Activated T-cell treated with anti-CD3 and anti-CD28 coated beads, Interleukin-2, amount 50 U/mL, for 72 hours (primary cell): ENCODE results near the gene B4GALT7. TPM values are rescaled to one million over a fixed set of nuclear protein-coding genes. Genes with fewer than 3 reads are reported as not detected.

Experiments
- ATAC-seq, 2 donors: fragments of 150-1000 bp; cut with Tn5 transposase; replicated peaks in 1 of 2; 2 replicates each; pipeline ENCODE4 v1.10.0; 2021; ENCODE audit warnings: moderate library complexity in 2 of 2, mild to moderate bottlenecking in 1 of 2
- DNase-seq, 2 donors: peaks; one replicate each; pipeline ENCODE4 v3.0.0; 2021 to 2022; ENCODE audit warnings: mixed read lengths in 1 of 2
- H3K27ac Mint-ChIP-seq: one replicate; pipeline ENCODE4 v1.8.0; 2022; ENCODE audit warnings: mild to moderate bottlenecking, moderate library complexity, mixed read lengths
- H3K27me3 Mint-ChIP-seq: one replicate; pipeline ENCODE4 v1.8.0; 2022; ENCODE audit warnings: low read depth, mixed read lengths
- H3K36me3 Mint-ChIP-seq, 2 donors: one replicate each; pipeline ENCODE4 v1.8.0; 2022; ENCODE audit warnings: mixed read lengths in 2 of 2, mild to moderate bottlenecking in 1 of 2; ENCODE audit not compliant: insufficient read depth in 2 of 2
- H3K4me1 Mint-ChIP-seq: one replicate; pipeline ENCODE4 v1.8.0; 2022; ENCODE audit warnings: low read depth, mixed read lengths
- H3K4me3 Mint-ChIP-seq, 2 donors: one replicate each; pipeline ENCODE4 v1.8.0; 2022; ENCODE audit warnings: mild to moderate bottlenecking in 2 of 2, mixed read lengths in 2 of 2, moderate library complexity in 2 of 2
- H3K9me3 Mint-ChIP-seq, 2 donors: one replicate each; pipeline ENCODE4 v1.8.0; 2022; ENCODE audit warnings: mixed read lengths in 2 of 2
- total RNA-seq, 2 donors: library from RNA; stranded (reverse); gene quantifications; one replicate each; pipeline ENCODE4 v1.2.3, GENCODE V29; 2022

Gene B4GALT7
- total RNA-seq, 2 donors from 2014 or later, result 14.6 to 16.8 TPM

- no peaks in the 10 kb centered on the region for H3K27me3 Mint-ChIP-seq
- H3K36me3 Mint-ChIP-seq, result peaks cover 13 to 24% of the 10 kb centered on the region in 2 donors
- H3K4me1 Mint-ChIP-seq, result peaks cover 55% of the 10 kb centered on the region
- DNase-seq, result no peak
- no peaks in the 10 kb centered on the region for H3K9me3 Mint-ChIP-seq
- H3K27ac Mint-ChIP-seq, result no peak overlapping the region
- H3K4me3 Mint-ChIP-seq, result no peak overlapping the region
- no peak for ATAC-seq
Observed at GRCh38 chr5:177596775-177597238, 3.1 kb upstream of the B4GALT7 start.

- Mint-ChIP-seq H3K4me1 (peaks cover 44% of the 10 kb centered on the region), H3K27me3 (no peaks in the 10 kb centered on the region), H3K27ac (no peak overlapping the region), H3K36me3 (peaks cover 11 to 18% of the 10 kb centered on the region in 2 donors), H3K4me3 (peak overlapping the region; percentile 85 to 94), H3K9me3 (no peaks in the 10 kb centered on the region)
- no peak for DNase-seq
- no peak for ATAC-seq
Observed at GRCh38 chr5:177598477-177598876, 1.5 kb upstream of the B4GALT7 start.

- Mint-ChIP-seq H3K4me1 (peaks cover 35% of the 10 kb centered on the region), H3K9me3 (no peaks in the 10 kb centered on the region), H3K36me3 (peaks cover 8 to 12% of the 10 kb centered on the region in 2 donors), H3K27me3 (no peaks in the 10 kb centered on the region), H3K4me3 (peak overlapping the region; percentile 94 to 95), H3K27ac (peak overlapping the region; percentile 92)
- ATAC-seq, result no peak
- no peak for DNase-seq
Observed at GRCh38 chr5:177600508-177601018, 631 bp downstream of the B4GALT7 start.

- Mint-ChIP-seq H3K4me1 (peaks cover 35% of the 10 kb centered on the region), H3K9me3 (no peaks in the 10 kb centered on the region), H3K4me3 (peak overlapping the region; percentile 94 to 95), H3K27me3 (no peaks in the 10 kb centered on the region), H3K36me3 (peaks cover 8% of the 10 kb centered on the region in 2 donors), H3K27ac (peak overlapping the region; percentile 92)
- DNase-seq (no peak), ATAC-seq (no peak)
Observed at GRCh38 chr5:177601126-177601525, 1.2 kb downstream of the B4GALT7 start.

GRCh38 chr5:177601577-177602457 is 1.9 kb downstream of the B4GALT7 start:
- Mint-ChIP-seq H3K36me3 (peaks cover 4% of the 10 kb centered on the region in 2 donors), H3K9me3 (no peaks in the 10 kb centered on the region), H3K27ac (peak overlapping the region; percentile 13), H3K27me3 (no peaks in the 10 kb centered on the region), H3K4me1 (peaks cover 35% of the 10 kb centered on the region), H3K4me3 (peak overlapping the region; percentile 94 to 95)
- DNase-seq (no peak), ATAC-seq (no peak)

- H3K9me3 Mint-ChIP-seq, result no peaks in the 10 kb centered on the region
- H3K27ac Mint-ChIP-seq, result no peak overlapping the region
- ATAC-seq (no peak), DNase-seq (no peak)
- peaks cover 3 to 4% of the 10 kb centered on the region in 2 donors for H3K36me3 Mint-ChIP-seq
- H3K4me1 Mint-ChIP-seq, result peaks cover 38% of the 10 kb centered on the region
- H3K4me3 Mint-ChIP-seq, result no peak overlapping the region
- no peaks in the 10 kb centered on the region for H3K27me3 Mint-ChIP-seq
Observed at GRCh38 chr5:177602458-177602830, 2.5 kb downstream of the B4GALT7 start.

- Mint-ChIP-seq H3K4me1 (peaks cover 29% of the 10 kb centered on the region), H3K9me3 (no peaks in the 10 kb centered on the region), H3K27me3 (no peaks in the 10 kb centered on the region), H3K4me3 (no peak overlapping the region), H3K27ac (no peak overlapping the region), H3K36me3 (peaks cover 3 to 4% of the 10 kb centered on the region in 2 donors)
- DNase-seq (no peak), ATAC-seq (no peak)
Observed at GRCh38 chr5:177603631-177604030, 3.7 kb downstream of the B4GALT7 start.

GRCh38 chr5:177604116-177604521 is 4.2 kb downstream of the B4GALT7 start:
- DNase-seq (no peak), ATAC-seq (no peak)
- Mint-ChIP-seq H3K4me1 (peaks cover 24% of the 10 kb centered on the region), H3K27ac (no peak overlapping the region), H3K9me3 (no peaks in the 10 kb centered on the region), H3K4me3 (no peak overlapping the region), H3K36me3 (peaks cover 3 to 4% of the 10 kb centered on the region in 2 donors), H3K27me3 (no peaks in the 10 kb centered on the region)

- Mint-ChIP-seq H3K4me1 (peaks cover 20% of the 10 kb centered on the region), H3K36me3 (peaks cover 3 to 4% of the 10 kb centered on the region in 2 donors), H3K9me3 (no peaks in the 10 kb centered on the region), H3K4me3 (no peak overlapping the region), H3K27ac (no peak overlapping the region), H3K27me3 (no peaks in the 10 kb centered on the region)
- ATAC-seq, result no peak
- no peak for DNase-seq
Observed at GRCh38 chr5:177604656-177605055, 4.7 kb downstream of the B4GALT7 start.

- Mint-ChIP-seq H3K36me3 (peaks cover 3 to 4% of the 10 kb centered on the region in 2 donors), H3K4me1 (peaks cover 20% of the 10 kb centered on the region), H3K27me3 (no peaks in the 10 kb centered on the region), H3K9me3 (no peaks in the 10 kb centered on the region), H3K4me3 (no peak overlapping the region), H3K27ac (no peak overlapping the region)
- no peak for ATAC-seq
- no peak for DNase-seq
Observed at GRCh38 chr5:177605078-177605477, 5.1 kb downstream of the B4GALT7 start.

GRCh38 chr5:177605667-177606066 is 5.7 kb downstream of the B4GALT7 start:
- Mint-ChIP-seq H3K9me3 (no peaks in the 10 kb centered on the region), H3K4me1 (peaks cover 16% of the 10 kb centered on the region), H3K36me3 (peaks cover under 1% of the 10 kb centered on the region in 2 donors), H3K27me3 (no peaks in the 10 kb centered on the region), H3K4me3 (no peak overlapping the region), H3K27ac (no peak overlapping the region)
- DNase-seq (no peak), ATAC-seq (no peak)

- Mint-ChIP-seq H3K36me3 (no peaks in the 10 kb centered on the region), H3K4me3 (no peak overlapping the region), H3K9me3 (no peaks in the 10 kb centered on the region), H3K27me3 (no peaks in the 10 kb centered on the region), H3K4me1 (peaks cover 9% of the 10 kb centered on the region), H3K27ac (no peak overlapping the region)
- no peak for DNase-seq
- ATAC-seq, result no peak
Observed at GRCh38 chr5:177606071-177607051, 6.4 kb downstream of the B4GALT7 start.

- Mint-ChIP-seq H3K27me3 (no peaks in the 10 kb centered on the region), H3K36me3 (no peaks in the 10 kb centered on the region), H3K27ac (no peak overlapping the region), H3K4me3 (no peak overlapping the region), H3K4me1 (peaks cover 5% of the 10 kb centered on the region), H3K9me3 (no peaks in the 10 kb centered on the region)
- ATAC-seq, result no peak
- no peak for DNase-seq
Observed at GRCh38 chr5:177607115-177607451, 7.2 kb downstream of the B4GALT7 start.
